GM19025 (cell line): ENCODE measurements around the gene VIPR2.
"Not testable (repeated sequence)": the region's sequence is repeated elsewhere in the genome, so short reads cannot be mapped to it uniquely, and the experiment has no call there.

Source experiments
- ATAC-seq: cut with Tn5 transposase; IDR thresholded peaks from one replicate; pipeline ENCODE4 v1.9.1; 2021; ENCODE audit warnings: mild to moderate bottlenecking, low read depth, moderate library complexity; ENCODE audit not compliant: unreplicated experiment

Gene VIPR2

DNA sequence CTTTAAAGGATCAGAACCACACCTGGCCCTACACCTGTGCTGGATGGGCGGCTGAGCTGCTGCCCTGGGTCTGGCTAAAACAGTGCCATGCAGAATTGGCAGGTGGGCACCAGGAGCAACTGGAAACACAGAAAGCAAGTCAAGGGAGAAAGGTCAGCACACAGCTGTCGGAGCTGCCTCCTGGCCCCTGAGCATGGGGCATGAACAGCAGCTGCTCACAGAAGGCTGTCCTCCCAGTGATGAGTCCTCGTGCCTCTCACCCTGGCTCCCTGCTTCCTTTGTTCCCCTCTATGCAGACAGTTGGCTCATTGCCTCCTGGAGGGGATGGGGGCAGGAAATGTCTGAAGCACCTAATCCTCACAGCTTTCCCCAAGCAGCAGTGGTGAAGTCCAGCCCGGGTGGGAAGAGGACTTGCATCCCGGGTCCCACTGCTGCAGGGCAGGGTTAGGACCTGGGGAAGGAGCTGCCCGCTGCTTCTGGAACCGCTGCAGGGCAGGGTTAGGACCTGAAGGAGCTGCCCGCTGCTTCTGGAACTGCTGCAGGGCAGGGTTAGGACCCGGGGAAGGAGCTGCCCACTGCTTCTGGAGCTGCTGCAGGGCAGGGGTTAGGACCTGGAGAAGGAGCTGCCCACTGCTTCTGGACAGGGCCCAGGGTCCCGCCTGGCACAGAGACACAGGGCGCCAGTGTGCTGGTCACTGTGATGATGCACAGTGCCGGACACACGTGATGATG is 37.3 kb downstream of the VIPR2 start:
- ATAC-seq: no peak

DNA sequence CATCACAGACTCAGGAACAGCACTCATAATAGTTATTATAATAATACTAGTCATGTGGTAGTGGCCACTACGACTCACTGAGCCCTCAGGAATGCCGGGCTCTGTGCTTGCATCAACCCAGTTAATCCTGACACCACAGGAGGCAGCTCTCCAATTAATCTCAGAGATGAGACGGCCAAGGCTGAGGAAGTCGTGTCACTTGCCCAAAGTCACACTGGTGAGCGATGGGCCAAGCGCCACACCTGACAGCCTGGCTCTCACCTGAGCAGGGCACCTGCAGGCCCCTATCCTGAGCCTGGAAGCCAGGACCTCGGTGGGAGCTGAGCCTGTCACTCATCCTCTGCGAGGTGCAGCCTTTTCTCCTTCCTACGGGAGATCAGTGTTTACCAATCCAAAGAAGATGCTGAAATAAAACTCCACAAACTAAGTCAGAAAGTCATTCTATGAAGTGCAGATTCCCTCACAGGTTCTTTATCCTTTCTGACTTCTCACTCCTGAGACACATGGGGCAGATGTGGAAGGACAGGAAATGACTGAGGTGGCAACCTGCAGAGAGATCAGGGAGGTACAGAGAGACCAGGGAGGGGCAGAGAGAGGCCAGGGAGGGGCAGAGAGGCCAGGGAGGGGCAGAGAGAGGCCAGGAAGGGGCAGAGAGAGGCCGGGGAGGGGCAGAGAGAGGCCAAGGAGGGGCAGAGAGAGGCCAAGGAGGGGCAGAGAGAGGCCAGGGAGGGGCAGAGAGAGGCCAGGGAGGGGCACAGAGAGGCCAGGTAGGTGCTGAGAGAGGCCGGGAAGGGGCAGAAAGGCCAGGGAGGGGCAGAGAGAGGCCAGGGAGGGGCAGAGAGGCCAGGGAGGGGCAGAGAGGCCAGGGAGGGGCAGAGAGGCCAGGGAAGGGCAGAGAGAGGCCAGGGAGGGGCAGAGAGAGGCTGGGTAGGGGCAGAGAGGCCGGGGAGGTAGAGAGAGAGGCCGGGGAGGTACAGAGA is 38.5 kb downstream of the VIPR2 start:
- no peak for ATAC-seq

DNA sequence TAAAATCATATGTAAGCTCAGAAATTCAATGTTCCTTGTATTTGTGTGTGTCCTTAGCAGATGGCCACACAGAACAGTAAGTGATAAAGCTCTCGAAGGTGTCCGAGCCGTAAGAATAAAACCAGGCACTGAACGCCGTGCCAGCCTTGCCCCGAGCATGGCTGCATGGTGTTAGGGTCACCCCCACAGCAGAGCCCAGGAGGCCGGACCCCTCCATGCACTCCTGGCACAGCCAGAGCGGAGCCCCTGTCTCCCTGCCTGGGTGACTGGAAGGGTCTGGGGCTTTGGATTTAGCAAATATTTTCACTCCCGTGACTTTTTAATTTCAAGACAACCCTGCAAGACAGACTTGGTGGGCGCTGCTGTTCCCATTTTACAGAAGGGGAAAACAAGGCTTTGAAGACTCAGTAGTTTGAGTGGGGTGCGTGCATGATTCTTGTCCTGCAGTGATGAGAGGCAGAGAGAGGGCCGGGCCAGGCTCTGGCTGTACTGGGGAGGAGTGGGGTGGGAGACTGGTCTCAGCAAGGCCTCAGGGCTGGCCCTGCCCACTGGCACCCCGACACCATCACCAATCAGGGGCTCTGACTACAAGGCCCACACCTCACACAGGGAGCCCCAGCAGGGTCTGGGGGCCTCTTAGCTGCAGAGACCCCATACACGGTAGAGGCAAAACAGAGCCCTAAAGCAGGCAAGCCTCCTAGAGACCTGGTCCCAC is 39.4 kb downstream of the VIPR2 start:
- no peak for ATAC-seq

DNA sequence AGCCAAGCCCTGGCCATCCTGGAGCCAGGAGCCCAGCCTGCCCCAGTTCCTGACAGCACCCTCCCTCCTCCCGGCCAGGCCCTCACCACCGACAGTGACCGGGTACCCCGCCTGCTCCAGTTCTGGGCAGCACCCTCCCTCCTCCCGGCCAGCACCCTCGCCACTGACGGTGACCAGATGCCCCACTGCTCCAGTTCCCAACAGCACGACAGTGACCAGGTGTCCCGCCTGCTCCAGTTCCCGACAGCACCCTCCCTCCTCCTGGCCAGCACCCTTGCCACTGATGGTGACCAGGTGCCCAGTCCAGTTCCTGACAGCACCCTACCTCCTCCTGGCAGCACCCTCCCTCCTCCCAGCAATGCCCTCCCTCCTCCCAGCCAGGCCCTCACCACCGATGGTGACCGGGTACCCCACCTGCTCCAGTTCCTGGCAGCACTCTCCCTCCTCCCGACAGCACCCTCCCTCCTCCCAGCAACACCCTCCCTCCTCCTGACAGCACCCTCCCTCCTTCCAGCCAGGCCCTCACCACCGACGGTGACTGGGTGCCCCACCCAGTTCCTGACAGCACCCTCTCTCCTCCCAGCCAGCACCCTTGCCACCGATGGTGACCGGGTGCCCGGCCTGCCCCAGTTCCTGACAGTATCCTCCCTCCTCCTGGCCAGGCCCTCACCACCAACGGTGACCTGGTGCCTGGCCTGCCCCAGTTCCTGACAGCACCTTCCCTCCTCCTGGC is 40.3 kb downstream of the VIPR2 start:
- no peak for ATAC-seq

DNA sequence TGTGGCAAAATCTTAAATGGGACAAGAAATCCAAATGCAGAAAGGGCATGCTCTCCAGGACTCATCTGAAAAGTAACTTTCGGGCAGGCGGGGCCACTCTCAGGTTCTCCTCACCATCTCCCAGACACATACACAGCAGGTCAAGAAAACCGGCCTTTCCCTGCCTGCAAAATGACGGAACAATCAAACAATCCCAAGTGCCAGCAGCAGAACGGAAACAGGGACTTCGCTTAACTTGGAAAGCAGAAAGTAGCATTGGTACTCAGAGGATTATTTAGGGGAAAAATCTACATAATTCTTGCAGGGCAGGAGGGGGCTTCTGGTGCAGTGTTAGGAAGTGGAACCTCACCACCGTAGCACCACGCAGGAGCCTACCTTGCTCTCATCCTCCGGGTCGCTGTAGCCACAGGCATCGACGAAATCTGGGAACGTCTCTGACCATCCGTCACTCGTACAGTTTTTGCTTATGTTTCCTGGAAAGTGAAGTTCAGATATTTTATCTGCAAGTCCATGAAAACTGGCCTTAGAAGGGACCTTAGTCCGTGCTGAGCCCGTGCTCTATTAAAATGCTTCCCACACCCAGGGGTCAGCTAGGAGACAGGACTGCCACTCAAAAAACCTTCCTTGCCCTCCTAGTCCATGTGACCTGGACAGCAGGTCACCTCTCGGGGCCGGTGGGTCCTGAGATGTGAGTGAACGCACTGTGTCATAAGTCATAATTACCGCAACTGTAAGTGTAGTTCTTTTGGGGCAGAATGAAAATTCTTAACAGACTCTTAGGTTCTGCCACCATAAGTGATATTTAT is 41.1 kb downstream of the VIPR2 start:
- no peak for ATAC-seq

DNA sequence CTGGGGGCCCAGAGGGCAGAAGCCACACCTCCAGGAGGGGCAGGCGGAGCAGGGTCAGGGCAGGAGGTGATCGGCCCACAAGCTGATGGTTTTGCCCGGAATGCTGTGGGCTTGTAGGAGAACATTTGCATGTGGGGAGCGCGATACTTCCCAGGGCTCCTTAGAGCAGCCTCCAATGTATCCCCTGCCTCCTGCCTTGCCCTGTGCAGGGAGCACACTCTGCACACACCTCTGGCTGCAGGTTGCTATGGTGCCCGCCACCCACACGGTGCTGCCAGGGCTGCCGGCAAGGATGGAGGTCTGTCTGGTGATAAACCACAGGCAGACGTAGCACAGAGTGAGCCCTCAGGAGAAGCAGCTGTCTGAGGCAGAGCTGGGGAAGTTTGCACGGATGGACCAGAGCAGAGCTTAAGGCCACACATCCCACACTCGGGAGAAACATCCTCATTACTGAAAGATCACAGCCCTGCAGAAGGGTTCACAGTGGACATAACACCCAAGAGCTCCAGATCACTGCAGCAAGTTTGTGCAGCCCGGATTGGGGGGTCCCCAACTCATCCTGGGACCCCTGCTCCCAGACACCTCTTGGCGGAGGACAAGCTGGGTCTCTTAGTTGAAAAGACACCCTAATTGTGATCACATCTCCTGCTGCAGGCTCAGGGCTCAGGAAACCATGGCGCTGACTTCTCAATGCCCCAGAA is 41.8 kb downstream of the VIPR2 start:
- no peak for ATAC-seq

DNA sequence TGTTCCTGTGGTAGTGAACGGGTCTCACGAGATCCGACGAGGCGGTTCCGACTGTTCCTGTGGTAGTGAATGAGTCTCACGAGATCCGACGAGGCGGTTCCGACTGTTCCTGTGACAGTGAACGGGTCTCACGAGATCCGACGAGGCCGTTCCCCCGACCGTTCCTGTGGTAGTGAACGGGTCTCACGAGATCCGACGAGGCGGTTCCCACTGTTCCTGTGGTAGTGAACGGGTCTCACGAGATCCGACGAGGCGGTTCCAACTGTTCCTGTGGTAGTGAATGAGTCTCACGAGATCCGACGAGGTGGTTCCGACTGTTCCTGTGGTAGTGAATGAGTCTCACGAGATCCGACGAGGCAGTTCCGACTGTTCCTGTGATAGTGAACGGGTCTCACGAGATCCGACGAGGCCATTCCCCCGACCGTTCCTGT is 43.0 kb downstream of the VIPR2 start:
- ATAC-seq: not testable (repeated sequence)

DNA sequence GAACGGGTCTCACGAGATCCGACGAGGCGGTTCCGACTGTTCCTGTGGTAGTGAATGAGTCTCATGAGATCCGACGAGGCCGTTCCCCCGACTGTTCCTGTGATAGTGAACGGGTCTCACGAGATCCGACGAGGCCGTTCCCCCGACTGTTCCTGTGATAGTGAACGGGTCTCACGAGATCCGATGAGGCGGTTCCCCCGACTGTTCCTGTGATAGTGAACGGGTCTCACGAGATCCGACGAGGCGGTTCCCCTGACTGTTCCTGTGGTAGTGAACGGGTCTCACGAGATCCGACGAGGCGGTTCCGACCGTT is 43.6 kb downstream of the VIPR2 start:
- ATAC-seq: not testable (repeated sequence)

DNA sequence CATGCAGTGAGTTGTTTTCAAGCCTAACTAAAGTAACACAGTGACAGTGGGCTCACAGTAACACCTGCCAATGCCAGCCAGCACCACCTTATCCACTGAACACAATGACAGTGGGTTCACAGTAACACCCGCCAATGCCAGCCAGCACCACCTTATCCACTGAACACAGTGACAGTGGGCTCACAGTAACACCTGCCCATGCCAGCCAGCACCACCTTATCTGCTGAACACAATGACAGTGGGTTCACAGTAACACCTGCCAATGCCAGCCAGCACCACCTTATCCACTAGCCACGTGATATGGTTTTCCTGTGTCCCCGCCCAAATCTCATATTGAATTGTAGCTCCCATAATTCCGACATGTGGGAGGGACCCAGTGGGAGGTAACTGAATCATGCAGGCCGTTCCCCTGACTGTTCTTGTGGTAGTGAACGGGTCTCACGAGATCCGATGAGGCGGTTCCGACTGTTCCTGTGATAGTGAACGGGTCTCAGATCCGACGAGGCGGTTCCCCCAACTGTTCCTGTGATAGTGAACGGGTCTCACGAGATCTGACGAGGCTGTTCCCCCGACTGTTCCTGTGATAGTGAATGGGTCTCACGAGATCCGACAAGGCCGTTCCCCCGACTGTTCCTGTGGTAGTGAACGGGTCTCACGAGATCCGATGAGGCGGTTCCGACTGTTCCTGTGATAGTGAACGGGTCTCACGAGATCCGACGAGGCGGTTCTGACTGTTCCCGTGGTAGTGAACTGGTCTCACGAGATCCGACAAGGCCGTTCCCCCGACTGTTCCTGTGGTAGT is 44.2 kb downstream of the VIPR2 start:
- not testable (repeated sequence) for ATAC-seq

DNA sequence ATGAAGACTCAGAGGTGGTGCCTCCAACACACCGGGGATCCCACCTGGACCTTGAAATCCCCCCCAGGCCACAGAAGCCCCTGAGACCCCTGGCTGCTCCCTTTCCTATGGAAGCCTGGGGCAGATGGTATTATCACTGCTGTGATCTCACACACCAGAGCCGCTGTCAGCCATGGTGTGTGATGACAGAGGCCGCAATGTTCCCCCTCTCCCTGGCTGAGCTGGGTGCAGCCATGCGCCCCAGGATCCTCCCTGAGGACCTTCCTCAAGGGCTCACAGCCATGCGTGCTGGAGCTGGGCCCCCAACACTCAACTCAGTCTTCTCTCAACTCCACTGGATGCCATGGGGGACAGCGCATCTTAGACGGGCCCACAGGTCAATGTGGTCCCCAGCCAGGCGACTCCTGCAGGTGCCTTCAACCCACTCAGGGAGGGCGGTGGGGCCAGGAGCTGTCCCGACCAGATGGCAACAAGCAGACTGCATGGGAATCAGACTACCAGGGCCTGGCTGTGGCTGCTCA is 44.9 kb downstream of the VIPR2 start:
- ATAC-seq: no peak

DNA sequence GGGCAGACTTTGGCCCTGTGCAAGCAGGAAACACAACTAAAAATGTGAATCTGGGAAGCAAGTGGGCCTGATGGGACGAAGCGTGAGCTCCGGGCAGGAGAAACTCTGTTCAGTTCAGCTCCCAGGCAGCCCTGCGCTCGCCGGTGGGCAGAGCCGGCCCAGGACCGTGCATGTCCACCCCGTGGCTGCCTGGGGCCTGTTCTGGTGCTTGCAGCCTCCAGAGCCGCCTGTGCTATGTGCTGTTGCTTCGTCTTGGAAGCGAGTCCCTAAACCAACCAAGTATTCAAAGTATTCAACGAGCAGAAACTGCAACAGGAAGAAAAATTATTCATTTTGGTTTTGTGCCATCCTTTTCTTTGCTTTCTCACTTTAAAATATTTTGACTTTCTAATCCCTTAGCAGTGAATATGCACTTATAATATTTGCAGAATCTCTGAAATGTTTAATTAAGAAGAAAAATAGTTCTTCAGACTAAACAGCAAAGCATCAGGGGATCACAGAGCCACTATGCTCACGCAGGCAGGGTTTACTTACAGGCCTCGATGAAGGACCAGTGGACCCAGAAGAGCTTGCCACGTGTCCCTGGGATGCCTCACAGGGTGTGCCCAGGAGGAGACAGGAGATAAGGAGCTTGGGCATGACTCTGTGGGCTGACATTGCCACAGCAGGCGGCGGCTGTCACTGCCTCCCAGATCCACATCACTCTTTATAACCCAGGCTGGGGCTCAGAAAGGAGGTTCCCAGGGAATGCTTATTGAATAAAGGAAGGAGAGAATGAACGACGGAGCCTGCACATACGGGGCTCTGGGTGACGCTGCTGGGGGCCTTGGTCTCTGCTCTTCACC is 45.6 kb downstream of the VIPR2 start:
- no peak for ATAC-seq

DNA sequence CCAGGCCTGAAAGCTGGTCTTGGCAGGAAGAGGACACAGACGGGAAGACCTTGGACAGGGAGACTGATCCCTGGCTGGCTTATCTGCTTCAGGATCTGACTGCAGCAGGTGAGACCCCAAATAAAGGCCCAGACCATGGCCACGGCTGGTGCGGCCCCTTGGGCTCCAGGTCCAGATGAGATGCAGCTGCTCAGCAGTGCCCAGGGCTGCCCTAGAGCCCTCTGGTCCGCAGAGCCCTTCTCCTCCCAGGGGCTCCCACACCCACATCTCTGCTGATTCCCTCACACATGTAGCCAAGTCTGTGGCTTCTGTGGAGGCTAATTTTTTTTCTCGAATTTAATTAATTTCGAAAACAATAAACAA is 46.3 kb downstream of the VIPR2 start:
- no peak for ATAC-seq

DNA sequence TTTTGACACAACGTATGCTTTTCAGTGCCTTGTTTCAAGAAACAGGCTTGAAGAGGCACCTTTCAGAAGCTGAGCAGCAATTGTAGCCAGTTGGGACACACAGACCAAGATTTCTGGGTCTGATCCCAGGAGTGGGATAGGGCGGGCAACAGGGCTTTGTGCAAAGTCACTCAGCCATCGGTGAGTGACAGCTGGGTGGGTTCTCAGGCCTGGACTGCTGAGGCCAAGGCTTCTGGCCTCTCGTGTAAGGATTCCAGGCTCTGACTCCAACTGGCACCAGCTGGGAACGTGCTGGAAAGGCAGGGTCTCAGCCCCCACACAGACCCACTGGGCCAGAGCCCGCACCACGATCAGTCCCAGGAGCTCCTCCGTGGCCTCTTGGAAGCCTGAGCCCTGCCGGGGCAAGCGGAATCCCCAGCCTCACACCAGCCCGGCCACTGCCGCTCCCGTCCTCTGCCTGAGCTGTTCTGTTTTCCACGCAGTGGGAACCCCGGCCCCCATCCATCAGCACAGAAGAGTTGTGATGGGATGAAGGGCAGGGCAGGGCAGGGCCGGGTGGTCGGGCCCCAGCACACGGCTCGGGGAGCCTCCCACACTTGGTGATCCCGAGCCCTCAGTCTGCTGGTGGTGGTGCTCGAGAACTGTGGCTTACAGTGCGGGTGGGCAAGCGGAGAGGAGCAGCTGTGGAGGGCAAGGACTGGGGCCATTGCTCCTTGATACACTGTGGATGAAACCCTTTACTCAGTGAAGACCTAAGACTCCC is 46.8 kb downstream of the VIPR2 start:
- ATAC-seq: no peak

DNA sequence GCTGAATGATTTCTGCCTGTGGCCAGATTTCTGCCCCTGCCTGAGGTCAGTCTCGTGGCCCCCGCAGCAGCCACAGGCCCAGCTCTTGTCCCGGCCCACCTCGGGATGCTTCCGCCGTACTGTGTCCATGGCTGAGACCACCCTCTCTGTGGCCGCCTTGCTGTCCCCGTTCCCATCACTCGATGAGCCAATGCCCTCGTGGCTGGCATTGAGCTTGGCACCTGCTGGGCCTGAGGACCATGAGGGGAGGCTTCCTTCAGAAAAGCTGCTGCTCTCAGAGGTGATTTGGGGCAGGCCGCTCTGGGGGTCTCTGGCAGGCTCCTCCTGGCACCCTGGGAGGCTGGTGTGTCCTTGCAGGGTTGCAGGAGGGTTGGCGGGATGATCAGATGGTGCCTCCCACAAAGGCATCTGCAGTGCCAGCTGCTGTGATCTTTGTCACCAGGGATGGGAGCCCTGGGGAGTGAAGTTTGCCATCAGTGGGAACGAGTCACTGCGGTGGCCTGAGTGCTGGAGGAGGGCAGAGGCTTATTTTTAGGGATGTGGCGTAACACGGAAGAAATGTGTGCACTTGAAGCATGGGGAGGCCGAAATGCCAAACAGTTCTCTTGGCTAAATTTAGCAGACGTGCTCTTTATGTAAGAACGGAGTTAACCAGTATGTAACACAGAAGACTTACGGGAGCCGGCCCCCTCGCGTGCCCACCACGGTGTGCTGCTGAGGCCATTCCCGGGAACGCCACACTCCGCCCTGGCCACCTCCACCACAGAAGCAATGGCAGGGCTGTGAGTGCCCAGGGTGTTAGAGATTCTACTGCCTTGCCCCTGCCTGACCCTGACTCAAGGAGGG is 47.7 kb downstream of the VIPR2 start:
- no peak for ATAC-seq

DNA sequence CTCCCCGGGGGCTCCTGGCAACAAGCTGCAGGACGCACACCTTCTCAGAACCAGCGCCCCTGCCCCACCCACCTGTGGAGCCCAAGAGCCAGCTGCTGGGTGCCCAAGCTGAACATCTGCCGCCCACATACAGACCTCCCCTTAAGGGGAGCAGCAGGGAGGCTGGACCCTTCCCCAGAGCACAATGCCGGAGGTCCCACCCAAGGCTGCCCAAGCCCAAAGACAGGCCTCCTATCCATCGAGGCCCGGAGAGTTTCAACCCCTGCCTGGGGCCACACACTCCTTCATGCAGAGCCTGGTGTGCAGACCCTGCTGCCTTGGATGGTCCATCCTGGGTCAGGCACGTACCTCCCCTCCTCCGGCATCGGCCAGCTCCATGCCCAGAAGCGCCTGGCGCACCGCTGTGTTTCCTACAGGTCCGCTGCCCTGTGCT is 48.7 kb downstream of the VIPR2 start:
- no peak for ATAC-seq
